Loucy (cell line): ENCODE data around the gene BCR.

Experiments
- CTCF ChIP-seq: fragments of 200-600 bp; sonication (generic); conservative IDR thresholded peaks from 2 replicates; pipeline ENCODE4 v1.5.1; 2014; ENCODE audit warnings: mild to moderate bottlenecking, antibody characterized with exemption, low read length
- EZH2phosphoT487 ChIP-seq: fragments of 200-600 bp; IDR thresholded peaks from 2 replicates; pipeline ENCODE4 v1.6.1; 2018; ENCODE audit warnings: antibody characterized with exemption, mild to moderate bottlenecking, moderate library complexity, borderline replicate concordance

GRCh38 chr22:23245045-23245798 is 64.9 kb downstream of the BCR start:
- TF ChIP-seq CTCF (no peak), EZH2phosphoT487 (no peak)
